ENCODE results near the gene SURF2. TPM values are rescaled to one million over a fixed set of nuclear protein-coding genes. Genes with fewer than 3 reads are reported as not detected.

The SURF2 gene
- total and polyA plus RNA-seq, 9 of the 15 experiments (the other 6 are each of a cell fraction or from before 2014, with no cell fraction given): 5.5 to 82.5 (median 21.3) TPM

DNA sequence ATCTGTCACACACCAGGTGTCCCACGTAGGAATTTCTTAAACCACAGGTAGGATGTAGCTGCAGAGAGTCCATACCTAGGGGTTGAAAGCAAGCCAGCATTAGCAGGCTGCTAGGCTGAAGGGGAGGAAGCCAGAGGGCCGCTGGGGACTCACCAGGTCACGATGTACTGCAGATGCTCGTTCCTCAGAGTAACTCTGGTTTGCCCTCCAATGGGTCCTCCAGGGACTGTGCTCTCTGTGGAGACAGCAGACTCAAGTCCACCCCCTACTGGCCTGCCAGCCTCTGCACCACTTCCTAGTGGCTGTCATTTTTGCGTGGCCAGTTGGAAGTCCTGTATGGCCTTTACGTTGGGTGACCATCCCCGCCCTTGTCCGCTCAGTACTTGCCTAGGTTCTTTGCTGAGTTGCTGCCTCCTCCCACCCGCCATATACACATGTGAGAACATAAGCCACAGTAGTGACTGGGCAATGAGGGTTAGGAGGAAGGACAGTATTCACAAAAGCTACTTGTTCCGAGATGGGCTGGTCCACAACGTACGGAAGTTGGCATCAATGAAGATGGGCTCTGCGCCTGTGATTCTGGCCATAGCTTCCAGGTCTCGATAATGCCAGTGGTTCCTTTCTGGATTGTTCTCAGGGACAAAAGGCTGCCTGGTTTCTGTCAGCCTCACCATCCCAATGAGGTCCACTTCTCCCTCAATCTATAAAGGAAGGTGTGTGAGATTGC lies 4.3 kb upstream of the SURF2 start (continued):
- TF ChIP-seq, protein P1, sequence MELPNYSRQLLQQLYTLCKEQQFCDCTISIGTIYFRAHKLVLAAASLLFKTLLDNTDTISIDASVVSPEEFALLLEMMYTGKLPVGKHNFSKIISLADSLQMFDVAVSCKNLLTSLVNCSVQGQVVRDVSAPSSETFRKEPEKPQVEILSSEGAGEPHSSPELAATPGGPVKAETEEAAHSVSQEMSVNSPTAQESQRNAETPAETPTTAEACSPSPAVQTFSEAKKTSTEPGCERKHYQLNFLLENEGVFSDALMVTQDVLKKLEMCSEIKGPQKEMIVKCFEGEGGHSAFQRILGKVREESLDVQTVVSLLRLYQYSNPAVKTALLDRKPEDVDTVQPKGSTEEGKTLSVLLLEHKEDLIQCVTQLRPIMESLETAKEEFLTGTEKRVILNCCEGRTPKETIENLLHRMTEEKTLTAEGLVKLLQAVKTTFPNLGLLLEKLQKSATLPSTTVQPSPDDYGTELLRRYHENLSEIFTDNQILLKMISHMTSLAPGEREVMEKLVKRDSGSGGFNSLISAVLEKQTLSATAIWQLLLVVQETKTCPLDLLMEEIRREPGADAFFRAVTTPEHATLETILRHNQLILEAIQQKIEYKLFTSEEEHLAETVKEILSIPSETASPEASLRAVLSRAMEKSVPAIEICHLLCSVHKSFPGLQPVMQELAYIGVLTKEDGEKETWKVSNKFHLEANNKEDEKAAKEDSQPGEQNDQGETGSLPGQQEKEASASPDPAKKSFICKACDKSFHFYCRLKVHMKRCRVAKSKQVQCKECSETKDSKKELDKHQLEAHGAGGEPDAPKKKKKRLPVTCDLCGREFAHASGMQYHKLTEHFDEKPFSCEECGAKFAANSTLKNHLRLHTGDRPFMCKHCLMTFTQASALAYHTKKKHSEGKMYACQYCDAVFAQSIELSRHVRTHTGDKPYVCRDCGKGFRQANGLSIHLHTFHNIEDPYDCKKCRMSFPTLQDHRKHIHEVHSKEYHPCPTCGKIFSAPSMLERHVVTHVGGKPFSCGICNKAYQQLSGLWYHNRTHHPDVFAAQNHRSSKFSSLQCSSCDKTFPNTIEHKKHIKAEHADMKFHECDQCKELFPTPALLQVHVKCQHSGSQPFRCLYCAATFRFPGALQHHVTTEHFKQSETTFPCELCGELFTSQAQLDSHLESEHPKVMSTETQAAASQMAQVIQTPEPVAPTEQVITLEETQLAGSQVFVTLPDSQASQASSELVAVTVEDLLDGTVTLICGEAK (IDR thresholded peaks at IDR 0.05): no peak
- TF ChIP-seq, protein P1 (CRISPR knock-in tag; IDR thresholded peaks at IDR 0.05): no peak
- TF ChIP-seq OTX1 (CRISPR knock-in tag; IDR thresholded peaks at IDR 0.05) (peak; percentile 85; the same call in 1 of the 2 replicates), NBN (IDR thresholded peaks at IDR 0.05; ENCODE audit: low read depth) (no peak), DPF2 (IDR thresholded peaks at IDR 0.05) (no peak), TARDBP (IDR thresholded peaks at IDR 0.05) (0 out of 2 replicates have a peak, but pooled peaks have one; percentile 15), ZNF445 (CRISPR knock-in tag; IDR thresholded peaks at IDR 0.05; ENCODE audit: low read depth) (peak; percentile 47; the same call in 1 of the 2 replicates), CBX5 (IDR thresholded peaks at IDR 0.05; ENCODE audit: borderline replicate concordance, low read depth) (0 out of 2 replicates have a peak, but pooled peaks have one; percentile 53), PTTG1 (tag; IDR thresholded peaks at IDR 0.05; ENCODE audit: low read depth) (no peak), TAF1 (IDR thresholded peaks at IDR 0.05; ENCODE audit: control insufficient read depth, extremely low read depth, insufficient read depth, low read length, severe bottlenecking) (no peak), TEAD2 (tag; IDR thresholded peaks at IDR 0.05) (no peak), LCOR (CRISPR knock-in tag; IDR thresholded peaks at IDR 0.05) (peak; percentile 64; the same call in 1 of the 2 replicates), DNMT1 (IDR thresholded peaks at IDR 0.05) (no peak), TCFL5 (CRISPR knock-in tag; conservative IDR thresholded peaks at IDR 0.05) (no peak)
- TF ChIP-seq, protein P2, sequence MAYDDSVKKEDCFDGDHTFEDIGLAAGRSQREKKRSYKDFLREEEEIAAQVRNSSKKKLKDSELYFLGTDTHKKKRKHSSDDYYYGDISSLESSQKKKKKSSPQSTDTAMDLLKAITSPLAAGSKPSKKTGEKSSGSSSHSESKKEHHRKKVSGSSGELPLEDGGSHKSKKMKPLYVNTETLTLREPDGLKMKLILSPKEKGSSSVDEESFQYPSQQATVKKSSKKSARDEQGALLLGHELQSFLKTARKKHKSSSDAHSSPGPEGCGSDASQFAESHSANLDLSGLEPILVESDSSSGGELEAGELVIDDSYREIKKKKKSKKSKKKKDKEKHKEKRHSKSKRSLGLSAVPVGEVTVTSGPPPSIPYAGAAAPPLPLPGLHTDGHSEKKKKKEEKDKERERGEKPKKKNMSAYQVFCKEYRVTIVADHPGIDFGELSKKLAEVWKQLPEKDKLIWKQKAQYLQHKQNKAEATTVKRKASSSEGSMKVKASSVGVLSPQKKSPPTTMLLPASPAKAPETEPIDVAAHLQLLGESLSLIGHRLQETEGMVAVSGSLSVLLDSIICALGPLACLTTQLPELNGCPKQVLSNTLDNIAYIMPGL (CRISPR knock-in tag; IDR thresholded peaks at IDR 0.05): peak; percentile 35; the same call in 1 of the 2 replicates
- TF ChIP-seq, protein P3, sequence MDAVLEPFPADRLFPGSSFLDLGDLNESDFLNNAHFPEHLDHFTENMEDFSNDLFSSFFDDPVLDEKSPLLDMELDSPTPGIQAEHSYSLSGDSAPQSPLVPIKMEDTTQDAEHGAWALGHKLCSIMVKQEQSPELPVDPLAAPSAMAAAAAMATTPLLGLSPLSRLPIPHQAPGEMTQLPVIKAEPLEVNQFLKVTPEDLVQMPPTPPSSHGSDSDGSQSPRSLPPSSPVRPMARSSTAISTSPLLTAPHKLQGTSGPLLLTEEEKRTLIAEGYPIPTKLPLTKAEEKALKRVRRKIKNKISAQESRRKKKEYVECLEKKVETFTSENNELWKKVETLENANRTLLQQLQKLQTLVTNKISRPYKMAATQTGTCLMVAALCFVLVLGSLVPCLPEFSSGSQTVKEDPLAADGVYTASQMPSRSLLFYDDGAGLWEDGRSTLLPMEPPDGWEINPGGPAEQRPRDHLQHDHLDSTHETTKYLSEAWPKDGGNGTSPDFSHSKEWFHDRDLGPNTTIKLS (IDR thresholded peaks at IDR 0.05; ENCODE audit: borderline replicate concordance, low read depth): no peak; the same call in 1 of the 2 replicates
